GM18499 (cell line): Measurements from ENCODE around the gene NDRG3.
A peak's percentile ranks its signal among the peaks of the same experiment; 100 is the strongest.

Source experiments
- ATAC-seq: cut with Tn5 transposase; IDR thresholded peaks from one replicate; pipeline ENCODE4 v1.9.1; 2021; ENCODE audit warnings: moderate number of reproducible peaks; ENCODE audit not compliant: insufficient read depth, unreplicated experiment

NDRG3 gene

GRCh38 chr20:36745927-36746659 is at the start of gene NDRG3:
Gene NDRG3, minus strand, starts transcription at chr20:36746090. Its CDS starts 24,355 bp downstream, at chr20:36721735.
- peak; percentile 68 for ATAC-seq

- no peak for ATAC-seq
Measured at GRCh38 chr20:36794116-36794474, 48.2 kb upstream of the NDRG3 start.

- no peak for ATAC-seq
Measured at GRCh38 chr20:36793294-36794115, 47.6 kb upstream of the NDRG3 start.

- no peak for ATAC-seq
Measured at GRCh38 chr20:36792422-36792821, 46.5 kb upstream of the NDRG3 start.

DNA sequence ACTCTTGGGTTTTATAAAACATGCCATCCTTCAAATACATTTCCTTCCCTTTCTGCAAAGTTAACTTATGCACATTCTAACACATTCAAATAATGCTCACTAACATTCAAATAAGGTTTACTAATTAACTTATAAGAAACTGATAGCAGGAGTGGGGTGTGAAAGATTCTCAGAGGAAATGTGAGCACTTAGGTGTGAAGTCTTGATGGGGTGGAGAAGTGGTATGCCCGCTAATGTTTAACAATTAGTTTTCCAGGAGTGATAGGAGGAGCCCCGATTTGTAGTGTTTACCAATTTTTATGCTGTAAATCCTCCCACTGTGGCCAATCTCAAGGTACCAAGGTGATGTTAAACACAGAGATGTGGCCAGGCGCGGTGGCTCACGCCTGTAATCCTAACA is 46.0 kb upstream of the NDRG3 start:
- ATAC-seq, result no peak

- ATAC-seq, result no peak
Measured at GRCh38 chr20:36786663-36787062, 40.8 kb upstream of the NDRG3 start.

- no peak for ATAC-seq
Measured at GRCh38 chr20:36786246-36786645, 40.4 kb upstream of the NDRG3 start.

- ATAC-seq, result no peak
Measured at GRCh38 chr20:36785308-36785707, 39.4 kb upstream of the NDRG3 start.

DNA sequence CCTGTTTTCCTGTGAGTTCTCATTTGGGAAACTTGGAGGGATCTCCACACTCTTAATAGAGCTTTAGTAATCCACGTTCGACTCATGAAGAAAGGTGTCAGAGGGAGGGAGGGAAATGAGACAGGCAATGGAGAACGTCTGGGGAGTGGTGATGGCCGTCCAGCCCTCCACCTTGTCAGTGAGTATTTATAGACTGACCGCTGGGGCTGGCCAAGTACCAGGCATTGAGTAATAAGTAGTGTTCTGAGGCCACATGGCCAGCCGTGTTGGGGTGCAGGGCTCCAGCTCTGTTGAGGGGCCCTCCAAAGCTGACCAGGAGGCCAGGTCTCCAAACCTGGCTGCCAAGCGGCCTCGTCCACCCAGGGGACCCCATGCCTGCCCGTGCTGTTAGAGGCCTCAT is 39.0 kb upstream of the NDRG3 start:
- ATAC-seq, result no peak

- ATAC-seq, result no peak
Measured at GRCh38 chr20:36784116-36784515, 38.2 kb upstream of the NDRG3 start.

- no peak for ATAC-seq
Measured at GRCh38 chr20:36779656-36780025, 33.8 kb upstream of the NDRG3 start.

DNA sequence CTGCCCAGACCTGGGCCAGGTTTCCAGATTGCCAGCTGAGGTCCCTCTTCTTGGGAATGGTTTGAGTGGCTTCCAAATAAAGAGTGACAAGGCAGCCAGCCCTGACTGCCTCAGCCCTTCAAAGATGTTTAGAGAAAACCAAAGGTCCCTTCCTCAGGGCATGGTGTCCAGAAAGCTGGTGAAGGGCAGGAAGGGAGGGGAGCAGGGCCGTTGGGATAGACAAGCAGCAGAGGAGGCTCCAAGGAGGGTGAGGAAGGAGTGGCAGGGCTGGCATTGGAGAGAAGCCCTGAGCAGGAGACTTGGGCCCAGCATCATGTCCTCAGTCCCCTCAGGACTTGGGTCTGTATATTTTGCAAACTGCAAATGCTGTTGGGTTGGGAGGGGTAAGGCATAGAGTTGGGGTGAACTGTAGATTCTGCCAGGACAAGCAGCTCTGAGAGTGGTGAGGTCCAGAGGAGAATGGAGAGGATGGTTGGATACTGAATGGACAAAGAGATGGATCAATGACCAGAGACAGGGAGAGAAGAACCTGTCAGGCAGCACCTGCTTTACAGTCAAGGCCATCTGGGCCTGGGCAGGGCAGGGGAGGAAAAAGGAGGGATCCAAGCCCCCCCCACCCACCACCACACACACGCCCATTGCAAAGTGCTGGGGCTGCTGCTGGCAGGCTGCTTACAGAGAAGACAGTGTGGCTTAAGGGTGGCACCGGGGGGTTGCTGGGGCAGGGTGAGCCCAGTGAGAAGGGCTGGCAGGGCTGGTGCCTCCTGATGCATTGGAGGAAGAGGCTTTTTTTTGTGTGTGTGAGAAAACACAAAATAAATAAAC is 33.2 kb upstream of the NDRG3 start:
- ATAC-seq, result no peak

- no peak for ATAC-seq
Measured at GRCh38 chr20:36777576-36777975, 31.7 kb upstream of the NDRG3 start.

DNA sequence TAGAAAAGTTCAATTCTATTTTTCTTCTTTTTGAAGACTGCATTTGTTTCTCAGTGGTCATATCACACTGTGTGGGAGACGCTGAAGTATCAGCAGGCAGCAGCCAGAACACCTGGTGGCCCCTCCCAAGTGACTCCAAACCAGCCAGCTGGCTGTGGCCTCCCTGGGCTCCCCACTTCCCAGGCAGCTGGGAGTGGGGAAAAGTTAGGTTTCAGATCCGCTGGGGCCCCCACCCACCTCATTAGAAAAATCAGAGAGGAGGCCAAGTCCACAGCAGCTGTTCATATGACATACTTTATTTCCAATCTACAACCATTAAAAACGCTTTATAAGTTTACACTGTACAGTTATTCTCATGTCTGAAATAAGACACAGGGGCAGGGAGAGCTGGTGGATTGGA is 31.3 kb upstream of the NDRG3 start:
- ATAC-seq, result no peak

DNA sequence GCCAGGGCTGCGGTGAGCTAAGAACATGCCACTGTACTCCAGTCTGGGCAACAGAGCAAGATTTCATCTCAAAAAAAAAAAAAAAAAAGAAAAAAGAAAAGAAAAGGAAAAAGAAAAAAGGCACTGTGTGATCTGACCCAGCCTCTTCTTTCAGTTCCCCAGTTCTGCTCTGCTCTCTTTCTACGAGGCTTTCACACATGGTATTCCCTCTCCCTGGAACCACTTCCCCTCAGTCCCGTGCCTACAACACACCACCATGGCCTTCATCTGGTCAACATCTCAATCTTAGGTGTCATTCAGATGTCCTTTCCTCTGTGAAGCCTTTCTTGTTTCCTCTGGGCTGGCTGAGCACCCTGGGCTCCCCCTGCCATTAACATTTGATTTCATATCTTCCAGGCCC is 29.9 kb upstream of the NDRG3 start:
- no peak for ATAC-seq

GRCh38 chr20:36775196-36775595 is 29.3 kb upstream of the NDRG3 start:
- no peak for ATAC-seq

- ATAC-seq, result peak; percentile 40
Measured at GRCh38 chr20:36773597-36774390, 27.9 kb upstream of the NDRG3 start, which contains the start of gene DSN1. Gene DSN1, minus strand, starts transcription at chr20:36773763. Its CDS starts 2,305 bp downstream, at chr20:36771458.

GRCh38 chr20:36773107-36773596 is 27.3 kb upstream of the NDRG3 start:
- no peak for ATAC-seq

- ATAC-seq, result no peak
Measured at GRCh38 chr20:36770680-36771079, 24.8 kb upstream of the NDRG3 start.
